ENCODE data around the gene TSC1.

DNA sequence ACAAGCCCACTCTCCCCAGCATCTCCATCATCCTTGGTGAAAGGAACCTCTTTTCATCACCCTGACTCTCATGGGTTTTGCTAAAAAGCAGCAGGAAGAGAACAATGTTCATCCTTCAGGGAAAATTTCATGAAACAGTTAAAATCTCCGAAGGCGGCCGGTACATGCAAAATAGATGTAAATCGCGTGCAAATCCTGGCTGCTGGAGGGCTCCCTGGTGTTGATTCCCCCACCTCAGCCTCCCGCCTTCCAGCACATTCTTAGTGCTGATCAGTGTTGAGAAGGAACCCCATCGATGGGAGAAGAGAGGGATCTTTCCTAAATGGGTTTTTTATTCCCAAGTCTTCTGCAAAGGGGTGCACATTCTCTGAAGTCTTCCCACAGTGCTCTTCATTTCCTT lies 25.4 kb upstream of the TSC1 start:
- TF ChIP-seq POLR2AphosphoS5 (IDR thresholded peaks at IDR 0.05), result no peak
- TF ChIP-seq, protein P1, sequence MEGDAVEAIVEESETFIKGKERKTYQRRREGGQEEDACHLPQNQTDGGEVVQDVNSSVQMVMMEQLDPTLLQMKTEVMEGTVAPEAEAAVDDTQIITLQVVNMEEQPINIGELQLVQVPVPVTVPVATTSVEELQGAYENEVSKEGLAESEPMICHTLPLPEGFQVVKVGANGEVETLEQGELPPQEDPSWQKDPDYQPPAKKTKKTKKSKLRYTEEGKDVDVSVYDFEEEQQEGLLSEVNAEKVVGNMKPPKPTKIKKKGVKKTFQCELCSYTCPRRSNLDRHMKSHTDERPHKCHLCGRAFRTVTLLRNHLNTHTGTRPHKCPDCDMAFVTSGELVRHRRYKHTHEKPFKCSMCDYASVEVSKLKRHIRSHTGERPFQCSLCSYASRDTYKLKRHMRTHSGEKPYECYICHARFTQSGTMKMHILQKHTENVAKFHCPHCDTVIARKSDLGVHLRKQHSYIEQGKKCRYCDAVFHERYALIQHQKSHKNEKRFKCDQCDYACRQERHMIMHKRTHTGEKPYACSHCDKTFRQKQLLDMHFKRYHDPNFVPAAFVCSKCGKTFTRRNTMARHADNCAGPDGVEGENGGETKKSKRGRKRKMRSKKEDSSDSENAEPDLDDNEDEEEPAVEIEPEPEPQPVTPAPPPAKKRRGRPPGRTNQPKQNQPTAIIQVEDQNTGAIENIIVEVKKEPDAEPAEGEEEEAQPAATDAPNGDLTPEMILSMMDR (IDR thresholded peaks at IDR 0.05), result no peak
- TF ChIP-seq POLR2A (IDR thresholded peaks at IDR 0.05), result no peak
